Measurements from ENCODE around the gene LAYN.

LAYN gene

GRCh38 chr11:111540114-111540936, at the start of gene LAYN:
LAYN (plus strand) TSS chr11:111540720; CDS start chr11:111540844, 124 bp downstream.
- no peak for DNase-seq (ENCODE audit: low read depth in 2 of 2)

- DNase-seq (ENCODE audit: low read depth in 2 of 2): no peak
These were observed 46.5 kb upstream of the LAYN start for GRCh38 chr11:111494040-111494439.

- DNase-seq (ENCODE audit: low read depth in 2 of 2): no peak
These were observed 41.0 kb upstream of the LAYN start for GRCh38 chr11:111499483-111499882.

- no peak for DNase-seq (ENCODE audit: low read depth in 2 of 2)
These were observed 40.0 kb upstream of the LAYN start for GRCh38 chr11:111500481-111500880.

GRCh38 chr11:111502611-111503010, 37.9 kb upstream of the LAYN start:
- DNase-seq (ENCODE audit: low read depth in 2 of 2): no peak

- DNase-seq (ENCODE audit: low read depth in 2 of 2): no peak
These were observed 30.2 kb upstream of the LAYN start for GRCh38 chr11:111510311-111510710.

GRCh38 chr11:111512296-111513239, 28.0 kb upstream of the LAYN start, which contains the start of gene BTG4:
BTG4 (minus strand) TSS chr11:111512386; CDS start chr11:111498776, 13,610 bp downstream.
- DNase-seq (ENCODE audit: low read depth in 2 of 2): no peak

- DNase-seq (ENCODE audit: low read depth in 2 of 2): no peak
These were observed 27.3 kb upstream of the LAYN start for GRCh38 chr11:111513240-111513605.

GRCh38 chr11:111514216-111515031, 26.1 kb upstream of the LAYN start, which contains the start of gene HOATZ:
HOATZ (plus strand) TSS chr11:111514778; CDS start chr11:111514785, 7 bp downstream.
- DNase-seq (ENCODE audit: low read depth in 2 of 2): no peak

- DNase-seq (ENCODE audit: low read depth in 2 of 2): no peak
These were observed 24.9 kb upstream of the LAYN start for GRCh38 chr11:111515591-111515990.

- no peak for DNase-seq (ENCODE audit: low read depth in 2 of 2)
These were observed 21.9 kb upstream of the LAYN start for GRCh38 chr11:111518668-111519067.

GRCh38 chr11:111520560-111520959, 20.0 kb upstream of the LAYN start:
- DNase-seq (ENCODE audit: low read depth in 2 of 2): no peak

GRCh38 chr11:111521135-111521534, 19.4 kb upstream of the LAYN start:
- DNase-seq (ENCODE audit: low read depth in 2 of 2): no peak

GRCh38 chr11:111522426-111522825, 18.1 kb upstream of the LAYN start:
- no peak for DNase-seq (ENCODE audit: low read depth in 2 of 2)

- no peak for DNase-seq (ENCODE audit: low read depth in 2 of 2)
These were observed 17.2 kb upstream of the LAYN start for GRCh38 chr11:111523343-111523742.

GRCh38 chr11:111524056-111524455, 16.5 kb upstream of the LAYN start:
- DNase-seq (ENCODE audit: low read depth in 2 of 2): no peak

GRCh38 chr11:111525456-111525855, 15.1 kb upstream of the LAYN start:
- no peak for DNase-seq (ENCODE audit: low read depth in 2 of 2)

- no peak for DNase-seq (ENCODE audit: low read depth in 2 of 2)
These were observed 14.0 kb upstream of the LAYN start for GRCh38 chr11:111526501-111526900.

- no peak for DNase-seq (ENCODE audit: low read depth in 2 of 2)
These were observed 13.2 kb upstream of the LAYN start for GRCh38 chr11:111527279-111527678.

- no peak for DNase-seq (ENCODE audit: low read depth in 2 of 2)
These were observed 12.0 kb upstream of the LAYN start for GRCh38 chr11:111528557-111528956.

GRCh38 chr11:111530091-111530490, 10.4 kb upstream of the LAYN start:
- no peak for DNase-seq (ENCODE audit: low read depth in 2 of 2)

- no peak for DNase-seq (ENCODE audit: low read depth in 2 of 2)
These were observed 9.4 kb upstream of the LAYN start for GRCh38 chr11:111531136-111531535.

Measured in fibroblast of skin of left quadriceps (primary cell).